NCI-H345 (cell line): ENCODE data around the gene PCBP3.
A peak's percentile ranks its signal among the peaks of the same experiment; 100 is the strongest.

Experiments used
- DNase-seq: peaks from one replicate; lab custom pipeline; 2025; lab: John Stamatoyannopoulos, UW

Gene PCBP3

DNA sequence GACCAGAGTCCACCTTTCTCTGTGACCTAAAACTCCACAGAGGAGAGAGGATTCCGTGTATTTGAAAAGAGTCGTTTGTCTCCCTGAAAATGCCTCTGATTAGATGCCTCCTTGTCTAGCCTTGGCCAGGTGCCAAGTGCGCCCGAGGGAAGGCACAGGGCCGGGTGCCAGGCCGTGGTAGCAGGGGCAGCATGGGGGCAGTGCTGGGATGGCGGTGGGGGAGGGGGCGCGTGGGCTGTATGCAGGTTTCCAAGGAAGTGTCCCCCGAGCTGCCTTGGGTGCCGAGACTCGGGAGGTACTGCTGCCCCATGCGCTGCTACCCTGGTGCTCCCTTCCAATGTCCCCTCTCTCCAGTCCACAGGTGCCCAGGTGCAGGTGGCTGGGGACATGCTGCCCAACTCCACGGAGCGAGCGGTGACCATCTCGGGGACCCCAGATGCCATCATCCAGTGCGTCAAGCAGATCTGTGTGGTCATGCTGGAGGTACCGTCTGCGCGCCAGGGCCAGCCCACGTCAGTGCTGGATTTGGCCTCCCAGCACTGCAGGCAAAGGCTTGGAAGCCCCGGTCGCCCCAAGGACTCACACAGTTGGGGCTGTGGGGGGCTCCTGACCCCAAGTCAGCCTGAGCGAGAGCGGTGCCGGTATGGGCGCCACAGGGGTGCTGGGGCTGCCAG is 267.2 kb downstream of the PCBP3 start:
- peak; percentile 21 for DNase-seq

DNA sequence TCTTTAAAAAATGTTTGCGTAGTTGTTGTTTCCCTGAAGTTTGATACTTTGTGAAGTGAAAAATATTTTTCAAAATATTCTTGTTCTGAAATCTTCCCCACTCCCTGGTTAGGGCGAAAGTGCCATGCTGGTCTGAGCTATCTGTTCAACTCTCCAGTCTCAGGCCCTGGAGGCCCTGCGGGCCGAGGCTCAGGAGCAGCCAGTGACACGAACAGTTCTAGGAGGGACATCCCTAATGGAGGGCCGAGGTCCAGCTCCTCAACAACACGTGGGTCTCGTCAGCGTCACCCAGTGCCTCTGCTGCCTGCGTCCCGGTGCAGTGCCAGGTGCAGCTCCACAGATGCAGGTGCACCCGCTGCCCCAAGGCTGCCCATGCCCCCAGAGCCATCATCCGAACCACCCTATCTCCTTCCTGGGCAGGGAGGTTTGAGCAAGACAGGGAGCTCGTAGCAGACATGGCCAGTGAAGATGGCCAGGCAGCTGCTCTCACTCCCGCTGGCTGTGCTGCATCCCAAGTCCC is 268.3 kb downstream of the PCBP3 start:
- no peak for DNase-seq

DNA sequence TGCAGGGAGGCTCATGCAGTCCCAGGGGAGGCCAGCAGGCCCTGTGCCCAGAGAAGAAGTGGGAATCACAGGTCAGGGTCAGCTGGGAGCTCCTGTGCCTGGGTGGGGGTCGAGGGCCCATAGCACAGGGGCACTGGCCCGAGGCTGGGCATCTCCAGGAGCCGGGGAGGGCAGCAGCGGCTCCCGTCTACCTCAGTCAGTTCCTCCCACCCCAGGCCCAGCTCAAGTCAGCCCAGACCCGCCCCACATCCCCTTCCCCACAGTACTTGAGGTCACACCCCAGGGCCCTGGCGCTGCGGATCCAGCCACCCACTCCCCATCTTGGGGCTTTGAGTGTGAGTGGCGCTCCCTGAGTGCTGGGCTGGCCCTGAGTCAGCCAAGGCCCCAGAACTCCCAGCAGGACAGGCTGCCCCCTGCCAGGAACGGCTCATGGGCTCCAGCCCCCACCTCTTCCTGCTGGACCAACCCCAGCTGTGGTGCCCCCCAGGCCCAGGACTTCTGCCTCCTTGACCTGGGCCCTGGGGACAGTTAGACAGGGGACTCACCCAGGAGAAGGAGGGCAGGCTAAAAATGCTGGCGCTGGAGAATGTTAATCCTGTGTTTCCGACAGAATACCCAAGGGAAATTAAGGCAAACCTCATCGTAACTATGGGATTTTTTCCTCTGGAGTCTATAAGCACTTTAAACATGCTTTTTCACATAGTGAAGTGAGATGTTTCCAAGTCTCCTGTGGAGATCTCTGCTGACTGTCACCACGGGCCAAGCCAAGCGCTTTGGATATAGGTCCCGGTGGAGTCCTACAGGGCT is 269.3 kb downstream of the PCBP3 start:
- no peak for DNase-seq

GRCh38 chr21:45913418-45913765 is 269.9 kb downstream of the PCBP3 start:
- DNase-seq: no peak

DNA sequence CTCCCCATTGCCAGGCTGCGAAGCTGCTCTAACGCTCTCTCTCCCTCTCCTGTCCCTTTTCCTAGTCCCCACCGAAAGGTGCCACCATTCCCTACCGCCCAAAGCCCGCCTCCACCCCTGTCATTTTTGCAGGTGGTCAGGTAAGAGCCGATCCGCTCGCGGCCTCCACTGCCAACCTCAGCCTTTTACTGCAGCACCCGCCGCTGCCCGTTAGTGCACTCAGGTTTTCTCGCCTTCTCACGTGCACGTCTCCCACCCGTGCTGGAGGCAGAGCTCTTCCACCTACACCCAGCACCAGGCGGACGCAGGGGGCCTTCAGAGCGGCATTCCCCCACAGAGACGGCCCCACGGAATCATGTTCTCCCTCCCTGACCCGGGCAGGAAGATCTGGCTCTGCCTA is 270.4 kb downstream of the PCBP3 start:
- no peak for DNase-seq

DNA sequence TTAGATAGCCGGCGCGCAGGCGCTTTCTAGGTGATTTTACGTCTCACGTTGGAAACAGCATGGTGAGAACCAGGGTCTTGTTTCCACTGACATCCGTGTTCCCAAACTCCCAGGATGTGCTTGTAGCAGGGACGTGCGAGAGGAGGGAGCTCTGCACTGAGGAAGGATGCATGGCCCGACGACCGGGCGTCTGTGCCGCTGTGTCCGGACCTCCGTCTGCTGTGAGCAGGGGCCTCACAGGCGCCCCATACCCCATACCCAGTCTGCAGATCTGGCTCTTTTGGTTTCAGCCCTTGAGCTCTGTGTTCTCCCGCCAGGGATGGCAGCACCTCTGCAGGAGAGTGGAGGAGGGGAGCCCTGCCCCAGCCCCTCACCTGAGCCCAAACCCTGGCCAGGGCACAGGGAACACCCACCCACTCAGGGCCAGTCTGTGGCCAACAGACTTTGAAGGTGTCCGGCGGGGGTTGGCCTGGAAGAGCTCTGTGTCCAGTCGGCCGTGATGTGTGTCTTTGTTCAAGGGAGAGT is 270.9 kb downstream of the PCBP3 start:
- no peak for DNase-seq

GRCh38 chr21:45916011-45916840 is 272.7 kb downstream of the PCBP3 start:
- DNase-seq: no peak

DNA sequence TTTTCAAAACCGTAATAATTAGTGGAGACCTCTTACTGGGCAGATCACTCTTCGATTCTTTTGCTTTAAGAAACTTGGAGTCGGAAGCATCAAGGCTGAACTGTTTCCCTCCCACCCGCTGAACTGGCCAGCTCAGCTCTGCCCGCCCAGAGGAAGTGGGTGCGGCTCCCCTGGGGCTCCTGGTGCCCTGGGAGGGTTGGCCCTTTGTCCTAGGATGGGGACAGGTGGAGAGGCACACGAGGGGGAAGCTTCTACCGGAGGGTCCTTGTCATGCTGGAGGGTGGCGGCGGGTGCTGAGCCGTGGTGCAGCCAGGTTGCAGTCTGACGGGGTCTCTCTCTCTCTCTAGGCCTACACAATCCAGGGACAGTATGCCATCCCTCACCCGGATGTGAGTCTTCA is 273.7 kb downstream of the PCBP3 start:
- no peak for DNase-seq

- no peak for DNase-seq
Measured at GRCh38 chr21:45918011-45918410, 274.5 kb downstream of the PCBP3 start.

DNA sequence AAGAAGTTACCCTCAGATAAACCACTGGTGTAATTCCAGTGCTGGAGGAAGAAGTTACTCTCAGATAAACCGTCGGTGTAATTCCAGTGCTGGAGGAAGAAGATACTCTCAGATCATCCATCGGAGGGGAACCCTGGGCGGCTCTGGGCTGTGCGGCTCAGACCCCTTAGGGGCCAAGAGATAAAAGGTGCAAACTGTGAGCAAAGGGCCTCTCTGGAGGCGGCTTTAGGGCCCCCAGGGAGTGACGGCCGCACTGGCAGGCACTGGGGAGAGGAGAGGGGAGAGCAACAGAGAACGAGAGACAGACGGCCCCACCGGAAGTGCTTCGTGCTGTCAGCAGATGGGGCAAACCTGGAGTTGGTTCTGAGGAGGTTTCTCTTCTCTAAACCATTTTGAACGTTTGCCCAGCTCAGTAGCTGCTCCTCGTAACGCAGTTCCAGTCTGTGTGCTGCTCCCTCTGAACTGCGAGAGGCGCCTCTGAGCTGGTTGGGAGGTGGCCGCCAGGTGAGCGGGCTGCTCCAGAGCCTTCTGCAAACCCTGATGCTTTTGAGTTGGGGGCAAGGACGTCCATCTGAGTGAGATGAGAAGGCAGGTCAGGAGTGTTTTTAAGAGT is 275.4 kb downstream of the PCBP3 start:
- DNase-seq: no peak

- DNase-seq: no peak
Measured at GRCh38 chr21:45919593-45919992, 276.1 kb downstream of the PCBP3 start.

- DNase-seq: no peak
Measured at GRCh38 chr21:45920824-45921600, 277.5 kb downstream of the PCBP3 start.

GRCh38 chr21:45921917-45922316 is 278.4 kb downstream of the PCBP3 start:
- no peak for DNase-seq

GRCh38 chr21:45922648-45923047 is 279.1 kb downstream of the PCBP3 start:
- no peak for DNase-seq

DNA sequence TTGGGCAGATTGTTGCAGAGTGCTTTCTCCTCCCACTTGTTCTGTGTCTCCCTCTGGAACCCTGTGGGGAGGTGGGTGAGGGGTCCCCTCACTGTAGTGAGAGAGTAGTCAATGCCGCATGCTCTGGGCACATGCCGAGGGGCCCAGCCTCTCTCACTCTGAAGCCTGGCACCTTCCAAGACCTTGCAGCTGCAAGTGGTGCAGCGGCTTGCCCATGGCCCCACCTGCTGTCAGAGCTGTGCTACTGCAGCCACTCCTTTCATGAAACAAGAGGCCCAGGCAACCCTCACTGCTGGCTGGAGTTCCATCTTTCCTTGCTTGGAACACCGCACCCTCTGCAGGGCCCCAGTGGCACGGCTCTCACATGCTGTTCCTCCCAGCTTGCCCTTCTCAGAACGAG is 279.6 kb downstream of the PCBP3 start:
- no peak for DNase-seq

- no peak for DNase-seq
Measured at GRCh38 chr21:45926281-45926680, 282.8 kb downstream of the PCBP3 start.

DNA sequence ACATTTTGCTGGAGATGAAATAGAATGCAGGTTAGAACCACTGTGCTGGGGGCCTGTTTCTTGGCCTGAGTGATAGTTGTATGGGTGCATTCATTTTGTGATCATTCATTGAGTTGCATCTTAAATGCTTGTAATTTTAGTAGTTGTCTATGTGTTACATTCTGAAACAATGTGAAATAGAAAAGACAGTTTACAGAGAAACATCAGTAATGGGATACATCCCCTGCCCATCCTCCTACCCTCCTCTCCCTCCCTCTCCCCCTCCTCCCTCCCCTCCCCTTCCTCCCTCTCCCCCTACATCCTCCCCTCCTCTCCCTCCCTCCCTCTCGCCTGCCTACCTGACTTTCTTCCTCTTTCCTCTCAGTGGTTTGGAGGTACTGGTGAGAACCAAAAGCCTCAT is 283.5 kb downstream of the PCBP3 start:
- DNase-seq: no peak

DNA sequence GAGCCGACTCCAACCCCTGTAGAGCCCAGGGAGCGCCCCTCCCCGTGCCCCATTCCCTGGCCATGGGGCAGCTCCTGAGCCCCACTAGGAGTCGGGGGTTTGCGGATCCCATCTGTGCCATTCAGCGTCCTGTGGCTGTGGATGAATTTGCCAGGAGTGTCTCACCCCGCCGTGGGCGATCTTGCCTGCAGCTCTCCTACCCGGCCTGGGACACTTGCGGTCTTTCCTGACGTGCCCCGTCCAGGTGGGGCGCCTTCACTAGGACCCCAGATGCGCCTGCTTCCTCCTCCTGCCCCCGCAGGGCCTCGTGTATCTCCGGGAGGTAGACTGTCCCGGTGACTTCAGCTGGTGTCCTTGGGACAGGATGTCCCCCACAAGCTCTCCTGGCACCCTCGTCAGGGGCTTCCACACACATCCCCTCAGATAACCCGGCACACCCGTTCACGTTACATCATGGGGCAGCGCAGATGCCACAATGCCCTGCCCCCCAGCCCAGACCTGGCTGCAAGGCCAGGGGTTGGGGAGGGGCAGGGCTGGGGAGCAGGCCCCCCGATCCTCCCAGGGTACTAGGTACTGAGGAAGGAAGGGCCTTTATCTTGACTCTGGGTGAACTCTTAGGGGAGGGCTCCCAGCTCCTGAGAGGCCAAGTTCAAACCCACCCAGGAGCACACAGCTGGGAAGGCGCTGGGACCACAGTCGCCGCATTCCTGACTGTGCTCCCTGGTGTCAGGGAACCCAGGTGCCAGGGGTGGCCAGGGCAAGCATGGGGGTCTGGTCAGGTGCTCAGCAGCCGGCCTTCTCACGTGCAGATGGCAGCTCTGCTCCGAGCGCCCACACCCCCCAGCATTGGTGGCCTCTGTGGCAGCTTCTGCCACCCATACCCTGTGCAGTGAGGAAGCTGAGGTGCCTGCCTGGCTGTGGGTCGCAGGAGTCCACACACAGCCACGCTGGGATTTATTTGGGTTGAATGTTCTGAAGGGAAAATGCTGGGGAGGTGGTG is 284.6 kb downstream of the PCBP3 start:
- no peak for DNase-seq

DNA sequence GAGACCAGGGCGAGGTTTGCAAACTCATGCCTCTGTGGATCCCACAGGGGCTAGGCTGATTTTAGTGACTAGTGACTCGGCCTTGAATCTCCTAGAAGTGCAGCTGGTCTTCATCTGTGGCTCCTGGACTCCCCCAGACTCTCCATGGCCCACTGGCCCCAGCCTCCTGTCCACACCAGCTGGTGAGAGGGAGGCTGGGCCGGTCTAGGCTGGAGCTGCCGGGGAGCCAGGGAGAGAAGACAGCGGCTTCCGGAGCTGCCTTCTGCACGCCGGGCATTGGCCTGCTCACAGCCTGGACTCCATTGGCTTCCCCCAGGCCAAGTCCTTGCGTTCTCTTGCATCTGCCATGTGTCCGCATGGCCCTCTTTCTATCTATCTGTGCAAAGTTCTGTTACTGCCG is 285.9 kb downstream of the PCBP3 start:
- DNase-seq: no peak

DNA sequence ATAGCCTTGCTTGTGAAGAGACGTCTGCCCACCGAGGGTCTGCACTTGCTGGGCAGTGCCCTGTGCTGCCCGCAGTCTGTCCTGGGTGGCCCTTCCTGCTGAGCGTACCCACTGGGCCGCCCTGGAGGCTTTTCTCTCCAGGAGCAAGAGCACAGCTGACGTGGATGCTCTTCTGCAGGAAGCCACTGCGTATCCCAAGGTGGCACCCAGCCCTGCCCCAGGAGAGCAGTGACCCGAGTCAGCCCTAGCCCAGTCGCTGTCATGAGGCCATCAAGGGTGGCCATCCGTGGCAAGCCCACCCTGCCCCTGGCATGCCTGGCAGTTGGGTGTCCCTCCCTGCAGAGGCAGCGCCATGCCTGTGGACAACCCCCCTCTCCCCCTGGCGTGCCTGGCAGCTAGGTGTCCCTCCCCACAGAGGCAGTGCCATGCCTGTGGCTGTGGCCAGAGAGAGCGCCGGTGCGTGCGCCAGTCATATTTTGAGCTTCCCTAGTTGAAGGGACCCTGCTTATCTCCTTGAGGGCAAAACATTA is 286.8 kb downstream of the PCBP3 start:
- DNase-seq: no peak
